Right lobe of liver (tissue), 4 donors: ENCODE measurements around the gene TET1.

Source experiments
- CTCF ChIP-seq, 4 donors: fragments of 200-600 bp in 3 of 4; fragments of 450-650 bp in 1 of 4; IDR thresholded peaks; one replicate each; pipeline versions ENCODE4 v1.5.1 to v1.8.0; 2016 to 2022; ENCODE audit warnings: antibody characterized with exemption in 4 of 4, mild to moderate bottlenecking in 2 of 4
- POLR2A ChIP-seq: fragments of 450-650 bp; IDR thresholded peaks from one replicate; pipeline ENCODE4 v1.6.1; 2017; ENCODE audit warnings: antibody characterized with exemption, mild to moderate bottlenecking
- donor health status: DM: no; HTN: no; CAD: no.
- donor health status: DM: no; HTN: no; CAD: no.
- donor health status: DM: no; HTN: yes; CAD: no.

- TF ChIP-seq POLR2A (no peak), CTCF (IDR thresholded peaks at IDR 0.05) (no peak)
Observed at GRCh38 chr10:68565658-68566057, 5.5 kb downstream of the TET1 start.
